Transverse colon (tissue), 4 donors: ENCODE measurements around the gene MBD5. TPM values are rescaled to one million over a fixed set of nuclear protein-coding genes. Genes with fewer than 3 reads are reported as not detected.

Experiments used
- DNase-seq: peaks from one replicate; pipeline ENCODE4 v3.0.0-alpha.2; 2019
- H3K27ac ChIP-seq, 4 donors: fragments of 200-600 bp; sonication (generic); 2 replicates each; pipeline ENCODE4 v1.5.1; 2016 to 2018; ENCODE audit warnings: inconsistent platforms in 4 of 4
- H3K27me3 ChIP-seq: fragments of 200-600 bp; sonication (generic); 2 replicates; pipeline ENCODE4 v1.5.1; 2017; ENCODE audit warnings: inconsistent platforms
- H3K36me3 ChIP-seq, 4 donors: fragments of 200-600 bp; sonication (generic); 2 replicates each; pipeline ENCODE4 v1.5.1; 2017 to 2019; ENCODE audit warnings: inconsistent platforms in 4 of 4
- H3K4me1 ChIP-seq, 4 donors: fragments of 200-600 bp; sonication (generic); 2 replicates each; pipeline ENCODE4 v1.5.1; 2017 to 2020; ENCODE audit warnings: inconsistent platforms in 4 of 4
- H3K4me3 ChIP-seq, 4 donors: fragments of 200-600 bp; sonication (generic); 1 replicate in 1 of 4; 2 replicates in 3 of 4; pipeline versions ENCODE4 v1.5.1 to v1.6.1; 2017 to 2019; ENCODE audit warnings: inconsistent platforms in 4 of 4
- H3K9me3 ChIP-seq, 2 donors: fragments of 200-600 bp; sonication (generic); 2 replicates each; pipeline ENCODE4 v1.5.1; 2017 to 2019; ENCODE audit warnings: inconsistent platforms in 2 of 2
- EP300 ChIP-seq: sonication (generic); formaldehyde crosslinking; IDR thresholded peaks from one replicate; pipeline ENCODE4 v1.6.1; 2017; ENCODE audit warnings: antibody characterized with exemption, low read depth
- POLR2A ChIP-seq: fragments of 450-650 bp; IDR thresholded peaks from one replicate; pipeline ENCODE4 v1.6.1; 2016; ENCODE audit warnings: antibody characterized with exemption, mild to moderate bottlenecking, moderate library complexity
- POLR2AphosphoS5 ChIP-seq, 3 donors: sonication (generic); formaldehyde crosslinking; IDR thresholded peaks; one replicate each; pipeline ENCODE4 v1.6.1; 2016; ENCODE audit warnings: antibody characterized with exemption in 3 of 3
- WGBS, 2 donors: methylation state at CpG; one replicate each; pipeline ENCODE4 v1.1.5; 2018; ENCODE audit warnings: low coverage in 1 of 2; 5-methylcytosine and 5-hydroxymethylcytosine counted together
- in situ Hi-C, 4 donors: fragments of 200-750 bp; cut with MboI; loops; one replicate each; pipeline versions ENCODE4 v1.15.0 to v1.15.1; 2017; ENCODE audit warnings: low sequenced_read_pairs in 3 of 4, low pct_ligation_motif_present in 1 of 4, low pct_unique_long_range_greater_than_20kb in 1 of 4
- intact Hi-C: fragments of 100-400 bp; cut with DNase I; formaldehyde crosslinking; loops from one replicate; pipeline ENCODE4 v1.15.1; 2023; ENCODE audit warnings: low total_unique reads
- total RNA-seq, 4 donors: library from RNA; depleted of rRNA; stranded (reverse); fragments of >200 nt; gene quantifications; one replicate each; pipeline ENCODE4 v1.1.0, GENCODE V29; 2016
- TF ChIP-seq, protein P1 (sequence below), 5 experiments: fragments of 200-600 bp in 3 of 5; fragments of 450-650 bp in 2 of 5; sonication (generic) in 3 of 5; IDR thresholded peaks; 1 replicate in 2 of 5; 2 replicates in 3 of 5; pipeline ENCODE4 v1.5.1; 2016 to 2017; ENCODE audit warnings: antibody characterized with exemption in 5 of 5, inconsistent platforms in 3 of 5, mild to moderate bottlenecking in 2 of 5, moderate library complexity in 1 of 5

Gene MBD5
- total RNA-seq, 4 donors from 2014 or later, result 29.9 to 67.3 (median 52.6) TPM

DNA sequence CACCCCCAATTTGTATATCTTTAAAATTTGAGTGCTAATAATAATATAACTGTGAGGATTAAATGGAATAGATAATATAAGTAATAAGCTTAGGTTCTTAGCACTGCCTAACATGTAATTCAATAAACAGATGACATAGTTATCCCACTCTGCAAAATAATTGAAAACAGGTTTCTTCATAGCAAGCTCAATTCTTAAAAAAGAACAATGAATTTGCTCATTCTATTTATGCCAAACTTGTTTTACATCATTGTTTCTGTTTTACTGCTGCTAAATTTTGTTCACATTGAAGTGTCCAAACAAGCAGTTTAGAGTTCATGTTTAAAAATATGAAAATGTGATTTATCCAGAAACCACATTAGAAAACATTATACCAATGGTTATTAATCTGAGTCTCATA, 217.0 kb downstream of the MBD5 start:
- no peak overlapping the region for H3K27ac ChIP-seq
- no peaks in the 10 kb centered on the region for H3K27me3 ChIP-seq
- peaks cover 0 to 13% (median 3%) of the 10 kb centered on the region in 4 donors for H3K36me3 ChIP-seq
- H3K9me3 ChIP-seq, result peaks cover 7 to 14% of the 10 kb centered on the region in 2 donors
- intact Hi-C loops, result no loop called here
- DNase-seq, result no peak
- H3K4me3 ChIP-seq, result no peak overlapping the region
- TF ChIP-seq POLR2AphosphoS5 (IDR thresholded peaks at IDR 0.05) (no peak), EP300 (no peak), POLR2A (no peak)
- TF ChIP-seq, protein P1, sequence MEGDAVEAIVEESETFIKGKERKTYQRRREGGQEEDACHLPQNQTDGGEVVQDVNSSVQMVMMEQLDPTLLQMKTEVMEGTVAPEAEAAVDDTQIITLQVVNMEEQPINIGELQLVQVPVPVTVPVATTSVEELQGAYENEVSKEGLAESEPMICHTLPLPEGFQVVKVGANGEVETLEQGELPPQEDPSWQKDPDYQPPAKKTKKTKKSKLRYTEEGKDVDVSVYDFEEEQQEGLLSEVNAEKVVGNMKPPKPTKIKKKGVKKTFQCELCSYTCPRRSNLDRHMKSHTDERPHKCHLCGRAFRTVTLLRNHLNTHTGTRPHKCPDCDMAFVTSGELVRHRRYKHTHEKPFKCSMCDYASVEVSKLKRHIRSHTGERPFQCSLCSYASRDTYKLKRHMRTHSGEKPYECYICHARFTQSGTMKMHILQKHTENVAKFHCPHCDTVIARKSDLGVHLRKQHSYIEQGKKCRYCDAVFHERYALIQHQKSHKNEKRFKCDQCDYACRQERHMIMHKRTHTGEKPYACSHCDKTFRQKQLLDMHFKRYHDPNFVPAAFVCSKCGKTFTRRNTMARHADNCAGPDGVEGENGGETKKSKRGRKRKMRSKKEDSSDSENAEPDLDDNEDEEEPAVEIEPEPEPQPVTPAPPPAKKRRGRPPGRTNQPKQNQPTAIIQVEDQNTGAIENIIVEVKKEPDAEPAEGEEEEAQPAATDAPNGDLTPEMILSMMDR (IDR thresholded peaks at IDR 0.05), result no peak
- in situ Hi-C loops, result no loop called here
- H3K4me1 ChIP-seq, result no peaks in the 10 kb centered on the region

DNA sequence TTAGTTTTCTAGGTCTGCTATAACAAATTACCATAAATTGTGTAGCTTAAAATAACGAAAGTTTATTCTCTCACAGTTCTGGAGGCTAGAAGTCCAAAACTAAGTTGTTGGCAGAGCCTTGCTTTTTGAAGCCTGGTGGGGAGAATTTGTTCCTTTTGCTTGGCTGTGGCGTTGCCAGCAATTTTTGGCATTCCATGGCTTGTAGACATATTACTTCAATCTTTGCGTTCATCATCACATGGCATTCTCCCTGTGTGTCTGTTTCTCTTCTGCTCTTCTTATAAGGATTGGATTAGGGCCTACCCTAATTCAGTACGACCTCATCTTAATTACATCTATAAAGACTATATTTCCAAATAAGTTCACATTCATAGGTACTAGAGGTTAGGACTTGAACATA, 217.7 kb downstream of the MBD5 start:
- Histone ChIP-seq H3K27me3 (no peaks in the 10 kb centered on the region), H3K9me3 (peaks cover 7 to 14% of the 10 kb centered on the region in 2 donors), H3K4me3 (no peak overlapping the region), H3K36me3 (peaks cover 0 to 13% (median 3%) of the 10 kb centered on the region in 4 donors), H3K4me1 (no peaks in the 10 kb centered on the region), H3K27ac (no peak overlapping the region)
- in situ Hi-C loops (no loop called here), intact Hi-C loops (no loop called here)
- WGBS, 2 donors, result 63 to 72% methylated on average over 3 to 4 of the region's 4 CpGs
- no peak for DNase-seq
- TF ChIP-seq EP300, result no peak
- TF ChIP-seq, protein P1 (IDR thresholded peaks at IDR 0.05), result no peak
- no peak for TF ChIP-seq POLR2AphosphoS5 (IDR thresholded peaks at IDR 0.05)
- TF ChIP-seq POLR2A, result no peak

DNA sequence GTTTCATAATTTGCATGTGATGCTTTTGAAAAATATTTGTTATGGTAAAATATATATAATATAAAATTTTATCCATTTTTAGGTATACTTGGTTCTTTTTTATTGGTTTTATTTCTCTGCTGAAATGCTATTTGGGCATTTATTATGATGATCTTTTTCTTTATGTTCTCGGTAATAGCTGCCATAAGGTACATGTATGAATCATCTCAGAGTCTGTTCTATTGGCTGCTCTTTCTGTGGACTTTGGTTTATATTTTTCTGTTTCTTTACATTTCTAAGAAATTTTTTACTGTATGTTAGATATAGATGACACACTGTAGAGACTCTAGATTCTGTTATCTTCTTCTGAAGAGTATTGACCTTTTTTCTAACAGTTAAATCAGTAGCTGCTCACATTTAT, 219.9 kb downstream of the MBD5 start:
- Histone ChIP-seq H3K27ac (no peak overlapping the region), H3K9me3 (peaks cover 7 to 14% of the 10 kb centered on the region in 2 donors), H3K4me1 (no peaks in the 10 kb centered on the region), H3K36me3 (peaks cover 0 to 13% (median 3%) of the 10 kb centered on the region in 4 donors), H3K4me3 (no peak overlapping the region), H3K27me3 (no peaks in the 10 kb centered on the region)
- TF ChIP-seq, protein P1 (IDR thresholded peaks at IDR 0.05), result no peak
- TF ChIP-seq EP300 (no peak), POLR2A (no peak), POLR2AphosphoS5 (IDR thresholded peaks at IDR 0.05) (no peak)
- in situ Hi-C loops (no loop called here), intact Hi-C loops (no loop called here)
- WGBS, 2 donors, result 95 to 100% methylated on average over 1 of the region's 1 CpG
- no peak for DNase-seq

DNA sequence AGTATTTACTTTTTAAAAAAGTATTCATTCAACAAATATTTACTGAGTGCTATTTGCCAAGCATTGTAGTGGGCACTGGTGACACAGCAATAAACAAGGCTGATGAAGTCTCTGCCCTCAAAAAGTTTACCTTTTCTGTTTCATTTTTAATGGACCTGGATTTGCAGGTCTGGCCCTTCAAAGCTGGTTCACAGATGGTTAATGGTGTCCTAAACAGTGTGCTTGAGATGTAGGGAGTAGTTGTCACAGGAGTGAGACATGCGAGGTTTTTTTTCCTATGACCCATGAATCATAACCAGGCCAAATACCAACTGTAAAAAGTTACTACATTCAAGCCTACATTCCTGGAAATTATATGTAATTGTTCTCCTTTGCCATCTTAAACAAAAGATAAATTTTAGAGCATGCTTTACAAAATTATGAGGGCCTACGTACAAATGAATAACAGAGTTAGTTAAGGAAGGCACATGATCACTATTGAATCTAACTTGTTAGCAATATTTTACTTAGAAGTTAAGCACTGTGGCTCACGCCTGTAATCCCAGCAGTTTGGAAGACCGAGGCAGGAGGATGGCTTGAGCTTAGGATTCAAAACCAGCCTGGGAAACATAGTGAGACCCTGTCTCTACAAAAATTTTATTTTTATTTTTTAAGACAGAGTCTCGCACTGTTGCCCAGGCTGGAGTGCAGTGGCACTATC, 223.9 kb downstream of the MBD5 start:
- DNase-seq, result no peak
- TF ChIP-seq, protein P1 (IDR thresholded peaks at IDR 0.05), result no peak
- TF ChIP-seq POLR2AphosphoS5 (IDR thresholded peaks at IDR 0.05), result no peak
- TF ChIP-seq EP300, result no peak
- TF ChIP-seq POLR2A, result no peak

More for the DNA sequence above, 223.9 kb downstream of the MBD5 start:
- Histone ChIP-seq H3K9me3 (peaks cover 0 to 6% of the 10 kb centered on the region in 2 donors), H3K27ac (no peak overlapping the region), H3K4me3 (no peak overlapping the region), H3K4me1 (no peaks in the 10 kb centered on the region), H3K27me3 (no peaks in the 10 kb centered on the region), H3K36me3 (no peaks in the 10 kb centered on the region)
- in situ Hi-C loops, result no loop called here
- WGBS, 2 donors, result 68 to 85% methylated on average over 5 of the region's 5 CpGs
- intact Hi-C loops, result loop anchor here (2.0 kb wide), 1 partner anchor 14 kb away; no protein-coding TSS in a partner anchor
